Panc1 (cell line): ENCODE results near the gene DNAH7. TPM values are rescaled to one million over a fixed set of nuclear protein-coding genes. Genes with fewer than 3 reads are reported as not detected.

Source experiments
- ATAC-seq: fragments of 200-7000 bp; cut with Tn5 transposase; 2 replicates; pipeline ENCODE4 v1.9.1; 2020; ENCODE audit warnings: mild to moderate bottlenecking, moderate library complexity
- BruUV-seq: library from RNA; stranded (reverse); fragments of 400-500 nt; replicated peaks from 2 replicates; lab custom pipeline; 2021; lab: Mats Ljungman, UMichigan
- CTCF ChIA-PET: fragments of 300-600 bp; sonication (Branson Sonifier 250); formaldehyde crosslinking; loops from one replicate; lab custom pipeline; 2022; ENCODE audit warnings: antibody characterized with exemption; lab: Charles Lee
- POLR2A ChIA-PET: fragments of 300-600 bp; sonication (Branson Sonifier 250); formaldehyde crosslinking; loops from one replicate; lab custom pipeline; 2022; ENCODE audit warnings: antibody characterized with exemption; lab: Charles Lee
- DNase-seq: peaks from one replicate; pipeline ENCODE4 v3.0.0-alpha.2; 2010; ENCODE audit warnings: low read depth, low spot score
- H3K27ac ChIP-seq: 2 replicates; pipeline ENCODE4 v1.5.1; 2011; ENCODE audit warnings: mild to moderate bottlenecking, low read length, inconsistent platforms
- H3K27me3 ChIP-seq: fragments of 200-500 bp; sonication (Bioruptor generic); 2 replicates; pipeline ENCODE4 v1.6.0; 2014; ENCODE audit warnings: low read length, inconsistent platforms; ENCODE audit not compliant: control insufficient read depth, insufficient read depth
- H3K36me3 ChIP-seq: fragments of 200-500 bp; sonication (Bioruptor generic); 2 replicates; pipeline ENCODE4 v1.5.1; 2014; ENCODE audit warnings: inconsistent platforms, mild to moderate bottlenecking, low read length, moderate library complexity; ENCODE audit not compliant: control insufficient read depth, insufficient read depth
- H3K4me1 ChIP-seq: 2 replicates; pipeline ENCODE4 v1.5.1; 2011; ENCODE audit warnings: inconsistent platforms, mild to moderate bottlenecking, low read length, moderate library complexity; ENCODE audit not compliant: control insufficient read depth, insufficient read depth
- H3K4me3 ChIP-seq, 2 experiments: 2 replicates each; pipeline ENCODE4 v1.5.1; 2011 to 2012; ENCODE audit warnings: low read depth in 2 of 2, low read length in 2 of 2, mild to moderate bottlenecking in 2 of 2, inconsistent platforms in 1 of 2, moderate library complexity in 1 of 2
- H3K9me3 ChIP-seq: fragments of 200-500 bp; sonication (Bioruptor generic); 2 replicates; pipeline ENCODE4 v1.5.1; 2014; ENCODE audit warnings: low read depth, mild to moderate bottlenecking, inconsistent platforms, low read length, moderate library complexity; ENCODE audit not compliant: control insufficient read depth, insufficient read depth
- POLR2AphosphoS5 ChIP-seq: IDR thresholded peaks from 2 replicates; pipeline ENCODE4 v1.6.1; 2012; ENCODE audit warnings: mild to moderate bottlenecking, low read depth, low read length, moderate library complexity
- SIN3A ChIP-seq: IDR thresholded peaks from 2 replicates; pipeline ENCODE4 v1.6.1; 2012; ENCODE audit warnings: low read depth, mild to moderate bottlenecking, low read length, moderate library complexity, borderline replicate concordance; ENCODE audit not compliant: insufficient read depth
- TCF7L2 ChIP-seq: IDR thresholded peaks from 2 replicates; pipeline ENCODE4 v1.6.1; 2011; ENCODE audit warnings: mild to moderate bottlenecking, low read depth, low read length, inconsistent platforms
- in situ Hi-C: cut with HindIII; loops from 2 replicates; pipeline ENCODE4 v1.10.0; 2016; ENCODE audit warnings: low sequenced_read_pairs, low pct_unique_long_range_greater_than_20kb
- intact Hi-C: fragments of 100-400 bp; cut with micrococcal nuclease; formaldehyde crosslinking; loops from one replicate; pipeline ENCODE4 v1.10.0; 2022; ENCODE audit not compliant: unreplicated experiment
- total RNA-seq: library from RNA; stranded (reverse); gene quantifications from one replicate; pipeline ENCODE4 v1.2.1, GENCODE V29; 2021; ENCODE audit not compliant: unreplicated experiment
- TF ChIP-seq, protein P1 (sequence below), 2 experiments: IDR thresholded peaks; 2 replicates each; pipeline ENCODE4 v1.6.1; 2011 to 2012; ENCODE audit warnings: low read depth in 2 of 2, control low read depth in 1 of 2, low read length in 1 of 2, mild to moderate bottlenecking in 1 of 2, moderate library complexity in 1 of 2; ENCODE audit not compliant: insufficient read depth in 1 of 2
- TF ChIP-seq, protein P2 (sequence below): fragments of 450-650 bp; IDR thresholded peaks from 2 replicates; pipeline ENCODE4 v1.5.1; 2017; ENCODE audit warnings: mild to moderate bottlenecking

Gene DNAH7
- total RNA-seq, 1 experiment from 2014 or later: 0.98 TPM

DNA sequence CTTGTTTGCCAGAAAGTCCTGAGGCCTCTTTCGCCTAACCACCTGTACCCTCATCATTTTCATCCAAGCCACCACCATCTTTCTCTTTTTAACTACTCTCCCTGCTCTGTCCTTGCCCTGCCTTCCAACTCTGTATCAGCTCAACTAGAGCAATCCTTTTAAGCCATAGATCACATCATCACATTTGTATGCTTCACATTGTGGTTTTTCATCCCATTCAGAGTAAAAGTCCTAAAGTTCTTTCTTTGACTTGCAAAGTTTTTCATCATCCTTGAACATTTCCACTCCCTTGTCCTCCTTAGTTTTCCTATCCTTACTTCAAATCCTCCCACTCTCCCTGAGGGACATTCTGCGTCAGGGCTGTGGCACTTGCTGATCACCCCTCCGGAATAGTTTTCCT lies 337.7 kb downstream of the DNAH7 start:
- no peak for DNase-seq
- Histone ChIP-seq H3K4me3 (no peak overlapping the region), H3K4me1 (no peaks in the 10 kb centered on the region), H3K36me3 (no peaks in the 10 kb centered on the region), H3K27me3 (no peaks in the 10 kb centered on the region), H3K27ac (no peak overlapping the region), H3K9me3 (no peaks in the 10 kb centered on the region)
- in situ Hi-C loops: no loop called here
- no peak for ATAC-seq
- ChIA-PET CTCF (no interaction called here), POLR2A (no interaction called here)
- no TSS peak for BruUV-seq
- TF ChIP-seq, protein P1, sequence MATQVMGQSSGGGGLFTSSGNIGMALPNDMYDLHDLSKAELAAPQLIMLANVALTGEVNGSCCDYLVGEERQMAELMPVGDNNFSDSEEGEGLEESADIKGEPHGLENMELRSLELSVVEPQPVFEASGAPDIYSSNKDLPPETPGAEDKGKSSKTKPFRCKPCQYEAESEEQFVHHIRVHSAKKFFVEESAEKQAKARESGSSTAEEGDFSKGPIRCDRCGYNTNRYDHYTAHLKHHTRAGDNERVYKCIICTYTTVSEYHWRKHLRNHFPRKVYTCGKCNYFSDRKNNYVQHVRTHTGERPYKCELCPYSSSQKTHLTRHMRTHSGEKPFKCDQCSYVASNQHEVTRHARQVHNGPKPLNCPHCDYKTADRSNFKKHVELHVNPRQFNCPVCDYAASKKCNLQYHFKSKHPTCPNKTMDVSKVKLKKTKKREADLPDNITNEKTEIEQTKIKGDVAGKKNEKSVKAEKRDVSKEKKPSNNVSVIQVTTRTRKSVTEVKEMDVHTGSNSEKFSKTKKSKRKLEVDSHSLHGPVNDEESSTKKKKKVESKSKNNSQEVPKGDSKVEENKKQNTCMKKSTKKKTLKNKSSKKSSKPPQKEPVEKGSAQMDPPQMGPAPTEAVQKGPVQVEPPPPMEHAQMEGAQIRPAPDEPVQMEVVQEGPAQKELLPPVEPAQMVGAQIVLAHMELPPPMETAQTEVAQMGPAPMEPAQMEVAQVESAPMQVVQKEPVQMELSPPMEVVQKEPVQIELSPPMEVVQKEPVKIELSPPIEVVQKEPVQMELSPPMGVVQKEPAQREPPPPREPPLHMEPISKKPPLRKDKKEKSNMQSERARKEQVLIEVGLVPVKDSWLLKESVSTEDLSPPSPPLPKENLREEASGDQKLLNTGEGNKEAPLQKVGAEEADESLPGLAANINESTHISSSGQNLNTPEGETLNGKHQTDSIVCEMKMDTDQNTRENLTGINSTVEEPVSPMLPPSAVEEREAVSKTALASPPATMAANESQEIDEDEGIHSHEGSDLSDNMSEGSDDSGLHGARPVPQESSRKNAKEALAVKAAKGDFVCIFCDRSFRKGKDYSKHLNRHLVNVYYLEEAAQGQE (IDR thresholded peaks at IDR 0.05; ENCODE audit: insufficient read depth in 1 of 2, low read depth in 2 of 2, low read length in 1 of 2): no peak
- TF ChIP-seq, protein P2, sequence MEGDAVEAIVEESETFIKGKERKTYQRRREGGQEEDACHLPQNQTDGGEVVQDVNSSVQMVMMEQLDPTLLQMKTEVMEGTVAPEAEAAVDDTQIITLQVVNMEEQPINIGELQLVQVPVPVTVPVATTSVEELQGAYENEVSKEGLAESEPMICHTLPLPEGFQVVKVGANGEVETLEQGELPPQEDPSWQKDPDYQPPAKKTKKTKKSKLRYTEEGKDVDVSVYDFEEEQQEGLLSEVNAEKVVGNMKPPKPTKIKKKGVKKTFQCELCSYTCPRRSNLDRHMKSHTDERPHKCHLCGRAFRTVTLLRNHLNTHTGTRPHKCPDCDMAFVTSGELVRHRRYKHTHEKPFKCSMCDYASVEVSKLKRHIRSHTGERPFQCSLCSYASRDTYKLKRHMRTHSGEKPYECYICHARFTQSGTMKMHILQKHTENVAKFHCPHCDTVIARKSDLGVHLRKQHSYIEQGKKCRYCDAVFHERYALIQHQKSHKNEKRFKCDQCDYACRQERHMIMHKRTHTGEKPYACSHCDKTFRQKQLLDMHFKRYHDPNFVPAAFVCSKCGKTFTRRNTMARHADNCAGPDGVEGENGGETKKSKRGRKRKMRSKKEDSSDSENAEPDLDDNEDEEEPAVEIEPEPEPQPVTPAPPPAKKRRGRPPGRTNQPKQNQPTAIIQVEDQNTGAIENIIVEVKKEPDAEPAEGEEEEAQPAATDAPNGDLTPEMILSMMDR: no peak
- TF ChIP-seq TCF7L2 (no peak), POLR2AphosphoS5 (no peak), SIN3A (no peak)
- intact Hi-C loops: no loop called here

DNA sequence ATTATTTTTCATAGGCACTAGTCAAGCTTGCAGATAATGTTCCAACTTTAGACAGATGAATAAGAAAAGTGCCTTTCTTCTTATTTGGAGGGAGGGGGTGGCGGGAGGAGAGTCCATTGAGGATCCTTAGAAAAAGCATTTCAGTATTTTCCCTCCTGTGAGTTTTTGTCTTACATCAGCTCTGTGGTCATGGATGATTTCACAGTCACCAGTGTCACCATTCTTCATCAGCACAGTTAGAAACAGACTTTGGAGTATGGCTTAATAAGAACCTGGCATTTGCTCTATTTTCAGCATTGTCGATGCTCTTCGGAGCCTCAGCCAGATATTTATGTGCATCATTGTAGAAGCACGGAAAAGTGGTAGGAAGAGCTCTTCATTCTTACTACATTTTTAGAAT lies 341.5 kb downstream of the DNAH7 start:
- no peaks in the 10 kb centered on the region for H3K36me3 ChIP-seq
- no peak overlapping the region for H3K27ac ChIP-seq
- TF ChIP-seq SIN3A (no peak), TCF7L2 (no peak), POLR2AphosphoS5 (no peak)
- TF ChIP-seq, protein P1 (IDR thresholded peaks at IDR 0.05; ENCODE audit: insufficient read depth in 1 of 2, low read depth in 2 of 2, low read length in 1 of 2): no peak
- H3K4me3 ChIP-seq: no peak overlapping the region
- no peaks in the 10 kb centered on the region for H3K4me1 ChIP-seq
- POLR2A ChIA-PET: no interaction called here
- H3K27me3 ChIP-seq: no peaks in the 10 kb centered on the region
- intact Hi-C loops (no loop called here), in situ Hi-C loops (no loop called here)
- H3K9me3 ChIP-seq: no peaks in the 10 kb centered on the region
- no TSS peak for BruUV-seq
- no peak for DNase-seq
- CTCF ChIA-PET: no interaction called here
- no peak for ATAC-seq
